ENCODE data around the gene PSMD2.
A peak's percentile ranks its signal among the peaks of the same experiment; 100 is the strongest.
"Not testable (repeated sequence)": the region's sequence is repeated elsewhere in the genome, so short reads cannot be mapped to it uniquely, and the experiment has no call there.

The PSMD2 gene

GRCh38 chr3:184320104-184320445 lies 21.0 kb downstream of the PSMD2 start:
- peak; percentile 59 for DNase-seq

GRCh38 chr3:184321666-184322065 lies 22.6 kb downstream of the PSMD2 start:
- DNase-seq = no peak

GRCh38 chr3:184322731-184323487 lies 23.9 kb downstream of the PSMD2 start:
- DNase-seq = no peak

- no peak for DNase-seq
Measured at GRCh38 chr3:184323696-184324095, 24.7 kb downstream of the PSMD2 start.

- DNase-seq = no peak
Measured at GRCh38 chr3:184325269-184325668, 26.2 kb downstream of the PSMD2 start.

- no peak for DNase-seq
Measured at GRCh38 chr3:184325715-184326369, 26.8 kb downstream of the PSMD2 start.

- no peak for DNase-seq
Measured at GRCh38 chr3:184327171-184327570, 28.1 kb downstream of the PSMD2 start.

GRCh38 chr3:184328516-184328915 lies 29.5 kb downstream of the PSMD2 start:
- no peak for DNase-seq

- DNase-seq = no peak
Measured at GRCh38 chr3:184332370-184333090, 33.5 kb downstream of the PSMD2 start.

GRCh38 chr3:184333190-184333589 lies 34.1 kb downstream of the PSMD2 start:
- DNase-seq = no peak

- no peak for DNase-seq
Measured at GRCh38 chr3:184333700-184334099, 34.7 kb downstream of the PSMD2 start.

GRCh38 chr3:184334470-184335158 lies 35.6 kb downstream of the PSMD2 start:
- peak; percentile 39 for DNase-seq

- DNase-seq = no peak
Measured at GRCh38 chr3:184335291-184335660, 36.2 kb downstream of the PSMD2 start.

- peak; percentile 88 for DNase-seq
Measured at GRCh38 chr3:184335661-184336546, 36.9 kb downstream of the PSMD2 start.

GRCh38 chr3:184336547-184337398 lies 37.7 kb downstream of the PSMD2 start:
- no peak for DNase-seq

- DNase-seq = no peak
Measured at GRCh38 chr3:184337399-184337714, 38.3 kb downstream of the PSMD2 start, which contains the start of gene FAM131A. Gene FAM131A, plus strand, starts transcription at chr3:184337600. Its CDS starts 31 bp downstream, at chr3:184337631.

- DNase-seq = no peak
Measured at GRCh38 chr3:184337981-184338380, 38.9 kb downstream of the PSMD2 start.

GRCh38 chr3:184338511-184338945 lies 39.5 kb downstream of the PSMD2 start:
- DNase-seq = no peak

GRCh38 chr3:184339001-184339400 lies 40.0 kb downstream of the PSMD2 start:
- DNase-seq = no peak

- DNase-seq = not testable (repeated sequence)
Measured at GRCh38 chr3:184339451-184340135, 40.6 kb downstream of the PSMD2 start.

- DNase-seq = no peak
Measured at GRCh38 chr3:184341925-184342324, 42.9 kb downstream of the PSMD2 start.
